A549 treated with ZK216348 at 1 μM for 4 hours (cell line): ENCODE data around the gene KDM4E. TPM values are rescaled to one million over a fixed set of nuclear protein-coding genes. Genes with fewer than 3 reads are reported as not detected.

Experiments
- total RNA-seq: library from RNA; stranded (reverse); fragments of 200-300 nt; extraction: Qiagen RNA extraction; gene quantifications from 5 replicates; pipeline ENCODE4 v1.2.3, GENCODE V29; 2022; ENCODE audit warnings: low read depth

Gene KDM4E
- not detected in 5 replicates for total RNA-seq

GRCh38 chr11:95024958-95025357, at the start of gene KDM4E:
TSS of gene KDM4E (plus strand) at chr11:95025258. CDS start at chr11:95025558, 300 bp downstream.

GRCh38 chr11:95049122-95049521, 24.1 kb downstream of the KDM4E start, which contains the start of gene KDM4F:
TSS of gene KDM4F (plus strand) at chr11:95049422.

GRCh38 chr11:95066716-95067038, 41.6 kb downstream of the KDM4E start, which contains the start of gene SRSF8:
TSS of gene SRSF8 (plus strand) at chr11:95066919. CDS start at chr11:95067227, 308 bp downstream.

Other genes with a start within 250 kb of the KDM4E start
- 28.0 to 40.1 TPM (median 28.6 TPM) in 5 replicates for gene CWC15, start 51.7 kb upstream of the KDM4E start, total RNA-seq
- gene KDM4D, start 51.5 kb upstream of the KDM4E start, total RNA-seq, result 0.38 to 0.53 TPM (median 0.39 TPM) in 5 replicates
- not detected in 5 replicates for gene KDM4F, start 24.2 kb downstream of the KDM4E start, total RNA-seq
- 13.7 to 18.7 TPM (median 18.5 TPM) in 5 replicates for gene SRSF8, start 41.7 kb downstream of the KDM4E start, total RNA-seq
- gene ENDOD1, start 64.6 kb downstream of the KDM4E start, total RNA-seq, result 10.9 to 15.8 TPM (median 15.0 TPM) in 5 replicates
- gene SESN3, start 205.9 kb downstream of the KDM4E start, total RNA-seq, result 0.05 to 0.23 TPM (median 0.07 TPM) in 5 replicates